Inferior parietal cortex (tissue), 1 donor: Measurements from ENCODE around the gene TUBGCP3.
"Not testable (repeated sequence)": the region's sequence is repeated elsewhere in the genome, so short reads cannot be mapped to it uniquely, and the experiment has no call there.

Experiments
- DNase-seq: peaks from one replicate; pipeline ENCODE4 v3.0.0-alpha.2; 2016; ENCODE audit errors: extremely low spot score

Gene TUBGCP3

GRCh38 chr13:112576768-112577167, 11.2 kb downstream of the TUBGCP3 start:
- DNase-seq = no peak

DNA sequence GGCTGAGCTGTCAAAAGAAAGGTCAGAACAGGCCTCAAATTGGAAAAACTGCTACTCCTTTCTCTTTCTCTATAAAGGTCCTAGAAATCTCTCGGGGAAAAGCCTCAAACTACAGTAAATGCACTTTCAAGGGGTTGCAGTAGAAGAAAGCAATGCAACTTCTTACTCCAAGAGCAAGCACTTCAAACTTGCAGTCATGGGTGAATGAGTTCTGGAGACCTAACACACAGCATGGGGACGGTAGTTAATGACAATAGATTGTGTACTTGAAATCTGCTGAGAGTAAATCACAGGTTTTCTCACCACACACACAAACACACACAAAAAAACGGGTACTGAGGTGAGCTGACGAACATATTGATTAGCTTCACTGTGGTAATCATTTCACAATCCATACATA, 11.8 kb downstream of the TUBGCP3 start:
- DNase-seq = no peak

GRCh38 chr13:112575675-112576074, 12.3 kb downstream of the TUBGCP3 start:
- no peak for DNase-seq

DNA sequence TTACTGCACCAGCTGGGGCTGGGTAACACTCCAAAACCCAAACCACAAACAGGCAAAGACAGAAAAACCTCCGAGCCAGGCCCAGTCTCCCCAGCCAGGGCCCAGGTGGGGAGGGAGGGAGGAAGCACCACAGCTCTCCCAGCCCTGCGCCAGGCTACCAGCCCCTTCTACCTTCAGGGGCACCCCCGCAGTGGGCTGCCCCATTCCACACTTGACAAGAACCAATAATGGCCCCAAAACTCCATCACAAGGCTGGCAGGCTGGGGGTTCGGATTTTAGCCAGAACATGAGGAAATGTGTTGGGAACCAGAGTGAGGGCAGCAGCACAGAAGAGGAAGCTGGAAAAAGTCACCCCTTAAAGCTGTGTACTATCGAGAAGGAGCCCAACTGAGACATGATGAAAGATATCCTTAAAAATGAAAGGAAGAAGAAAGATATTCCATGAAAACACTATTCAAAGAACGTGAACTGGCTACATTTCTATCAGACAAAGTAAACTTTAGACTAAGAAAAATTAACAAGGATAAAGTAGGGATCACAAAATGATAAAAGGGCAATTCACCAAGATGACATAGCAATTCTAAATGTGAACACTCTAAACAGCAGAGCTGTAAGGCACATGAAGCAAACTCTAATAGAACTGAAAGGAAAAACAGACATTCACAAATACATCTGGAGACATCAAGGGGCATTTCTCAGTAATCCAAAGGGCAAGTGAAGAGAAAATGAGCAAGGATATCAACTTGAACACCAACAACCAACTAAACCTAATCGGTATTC, 12.9 kb downstream of the TUBGCP3 start:
- no peak for DNase-seq

GRCh38 chr13:112574416-112574815, 13.5 kb downstream of the TUBGCP3 start:
- no peak for DNase-seq

DNA sequence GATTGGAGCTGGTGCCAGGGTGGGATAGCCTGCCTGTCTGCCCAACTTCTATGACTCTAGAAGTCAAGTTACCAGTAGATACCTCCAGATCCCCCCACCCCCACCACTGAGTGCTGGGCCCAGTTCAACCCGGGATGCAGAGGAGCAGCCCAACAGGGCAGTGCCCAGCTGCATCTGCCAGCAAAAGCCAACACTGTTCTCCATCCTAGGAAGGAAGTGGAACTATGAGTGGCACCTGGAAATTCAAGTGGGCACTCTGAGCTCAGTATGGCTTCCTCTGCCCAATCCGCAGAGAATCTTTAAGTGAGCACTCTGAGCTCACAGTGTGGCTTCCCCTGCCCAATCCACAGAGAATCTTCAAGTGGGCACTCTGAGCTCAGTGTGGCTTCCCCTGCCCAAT, 14.2 kb downstream of the TUBGCP3 start:
- DNase-seq = no peak

DNA sequence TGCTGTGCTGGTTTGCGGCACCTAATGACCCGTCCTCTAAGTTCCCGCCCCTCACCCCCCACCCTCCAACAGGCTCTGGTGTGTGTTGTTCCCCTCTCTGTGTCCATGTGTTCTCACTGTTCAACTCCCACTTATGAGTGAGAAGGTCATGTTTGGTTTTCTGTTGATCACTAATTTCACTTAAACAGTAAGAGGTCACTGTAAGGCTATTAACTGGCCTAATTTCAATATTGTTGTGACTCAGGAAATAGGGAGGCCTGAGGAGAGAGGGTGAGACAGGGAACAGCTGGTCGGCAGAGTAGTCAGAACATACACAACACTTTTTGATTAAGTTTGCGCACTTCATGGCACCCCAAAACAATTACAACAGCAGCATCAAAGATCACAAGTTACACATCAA, 15.6 kb downstream of the TUBGCP3 start:
- no peak for DNase-seq

DNA sequence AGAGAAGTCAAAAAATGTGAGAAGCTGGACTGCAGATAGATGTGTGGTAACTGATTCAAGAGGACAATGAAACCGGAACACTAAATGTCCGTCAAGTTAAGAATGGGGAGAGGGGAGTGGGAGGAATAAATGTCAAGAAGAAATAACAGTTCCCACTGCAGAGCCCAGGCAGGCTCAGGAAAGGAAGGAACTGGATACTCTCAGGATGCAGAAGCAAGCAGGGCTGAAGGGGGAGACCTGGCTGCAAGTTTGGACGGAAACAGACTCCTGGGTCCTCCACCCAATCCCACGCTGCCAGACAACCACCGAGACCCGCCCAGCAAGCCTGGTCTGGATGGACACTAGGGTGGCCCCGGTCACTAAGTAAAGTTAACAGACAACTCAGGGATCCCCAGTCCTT, 18.1 kb downstream of the TUBGCP3 start:
- DNase-seq = no peak

GRCh38 chr13:112567161-112567862, 20.6 kb downstream of the TUBGCP3 start:
- DNase-seq = no peak

GRCh38 chr13:112562786-112563383, 25.1 kb downstream of the TUBGCP3 start:
- no peak for DNase-seq

DNA sequence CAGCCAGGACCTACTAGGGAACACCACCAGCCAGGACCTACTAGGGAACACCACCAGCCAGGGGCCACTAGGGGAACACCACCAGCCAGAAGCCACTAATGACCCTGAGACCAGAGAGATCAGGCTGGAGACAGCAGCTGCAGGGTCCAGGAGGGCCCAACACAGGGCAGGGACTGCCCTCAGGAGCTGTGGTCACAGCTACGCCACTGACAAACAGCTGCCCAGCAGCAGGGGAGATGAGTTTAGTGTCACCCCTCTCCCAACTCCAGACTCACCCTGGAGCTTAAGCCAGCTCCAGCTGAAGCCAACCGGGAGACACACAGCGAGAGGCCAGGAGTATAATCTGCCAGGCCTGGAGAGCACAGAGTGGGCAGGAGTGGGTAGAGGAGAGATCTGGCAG, 25.7 kb downstream of the TUBGCP3 start:
- DNase-seq = no peak

GRCh38 chr13:112561478-112561877, 26.5 kb downstream of the TUBGCP3 start:
- no peak for DNase-seq

DNA sequence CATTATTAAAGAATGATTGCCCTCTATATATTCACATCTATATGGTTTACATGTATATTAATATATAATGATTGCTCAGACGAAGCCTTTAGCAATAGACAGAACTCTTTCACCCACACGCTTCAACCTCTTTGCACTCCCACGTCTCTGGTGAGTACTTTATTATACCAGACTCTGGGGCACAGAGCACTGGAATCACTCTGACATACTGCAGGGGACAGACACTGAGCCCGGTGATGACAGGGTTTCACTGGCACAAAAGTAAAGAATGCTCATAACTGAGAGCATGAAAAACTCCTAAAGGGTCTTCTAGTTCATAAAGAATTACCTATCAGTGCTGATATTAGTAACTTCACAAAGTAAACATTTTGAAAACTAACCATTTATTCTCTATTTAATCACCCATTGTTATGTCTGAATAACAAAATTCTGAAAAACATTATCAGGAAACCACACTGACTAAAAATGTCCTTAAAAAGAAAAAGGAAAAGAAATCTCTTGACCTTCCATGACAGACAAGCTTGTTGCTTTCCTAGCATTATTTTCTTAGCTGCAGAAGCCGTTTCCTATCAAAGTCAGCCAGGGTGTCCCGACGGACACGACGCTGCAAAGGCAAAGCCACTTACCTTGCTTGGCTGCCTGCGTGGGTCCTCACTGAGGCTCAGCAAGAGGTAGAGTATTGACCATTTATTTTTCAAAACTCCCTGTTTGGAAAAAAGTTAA, 29.1 kb downstream of the TUBGCP3 start:
- no peak for DNase-seq

GRCh38 chr13:112556600-112556999, 31.4 kb downstream of the TUBGCP3 start:
- no peak for DNase-seq

DNA sequence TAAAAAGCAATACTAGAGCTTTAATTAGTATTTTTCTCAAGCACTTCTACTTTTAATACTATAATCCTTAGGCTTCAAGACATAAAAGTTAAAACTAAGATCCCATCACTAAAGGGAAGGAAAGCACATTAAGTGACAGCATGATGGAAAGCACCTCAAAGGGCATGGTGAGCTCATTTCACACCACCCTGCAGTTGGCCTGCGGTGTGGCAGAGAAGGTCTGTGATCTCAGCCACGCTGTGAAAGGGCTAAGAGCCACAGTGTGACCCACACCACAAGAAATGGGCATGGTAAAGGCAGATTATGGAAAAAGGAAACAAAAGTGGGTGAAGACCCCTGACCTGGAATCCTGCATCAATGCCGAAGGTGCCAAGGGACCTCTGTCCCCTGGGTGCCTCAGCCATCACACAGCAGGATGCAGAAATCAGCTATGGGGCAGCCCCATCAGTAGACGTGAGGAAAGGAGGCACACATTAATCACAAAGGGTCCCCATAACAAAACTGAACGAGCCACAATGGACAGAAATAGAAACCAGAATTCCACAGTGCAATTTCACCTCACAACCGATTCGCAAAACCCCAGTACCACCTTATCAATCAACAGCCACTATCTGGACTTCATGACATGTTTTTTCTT, 33.6 kb downstream of the TUBGCP3 start:
- DNase-seq = no peak

DNA sequence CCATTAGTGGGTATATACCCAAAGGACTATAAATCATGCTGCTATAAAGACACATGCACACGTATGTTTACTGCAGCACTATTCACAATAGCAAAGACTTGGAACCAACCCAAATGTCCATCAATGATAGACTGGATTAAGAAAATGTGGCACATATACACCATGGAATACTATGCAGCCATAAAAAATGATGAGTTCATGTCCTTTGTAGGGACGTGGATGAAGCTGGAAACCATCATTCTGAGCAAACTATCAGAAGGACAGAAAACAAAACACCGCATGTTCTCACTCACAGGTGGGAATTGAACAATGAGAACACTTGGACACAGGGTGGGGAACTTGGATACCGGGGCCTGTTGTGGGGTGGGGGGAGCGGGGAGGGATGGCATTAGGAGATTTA, 39.0 kb downstream of the TUBGCP3 start:
- DNase-seq = not testable (repeated sequence)

DNA sequence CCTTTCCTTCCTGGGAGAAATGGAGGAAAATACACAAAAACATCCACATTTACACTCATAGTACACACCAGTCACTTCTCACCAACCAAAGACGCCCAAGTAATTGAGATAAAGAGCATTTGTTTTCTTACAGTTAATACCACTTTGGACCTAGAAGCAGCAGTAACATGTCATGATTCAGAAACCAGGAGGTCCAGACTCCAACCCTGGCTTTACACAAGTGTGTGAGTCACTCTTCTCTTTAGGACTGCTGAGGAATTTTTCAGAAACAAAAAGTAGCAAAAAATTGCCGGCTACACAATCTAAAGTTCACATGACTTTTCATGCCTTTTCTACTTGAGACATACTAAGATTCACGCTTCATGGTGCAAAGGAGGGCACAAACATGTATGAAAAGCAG, 42.1 kb downstream of the TUBGCP3 start:
- no peak for DNase-seq

- no peak for DNase-seq
Observed at GRCh38 chr13:112532837-112533745, 54.9 kb downstream of the TUBGCP3 start.

DNA sequence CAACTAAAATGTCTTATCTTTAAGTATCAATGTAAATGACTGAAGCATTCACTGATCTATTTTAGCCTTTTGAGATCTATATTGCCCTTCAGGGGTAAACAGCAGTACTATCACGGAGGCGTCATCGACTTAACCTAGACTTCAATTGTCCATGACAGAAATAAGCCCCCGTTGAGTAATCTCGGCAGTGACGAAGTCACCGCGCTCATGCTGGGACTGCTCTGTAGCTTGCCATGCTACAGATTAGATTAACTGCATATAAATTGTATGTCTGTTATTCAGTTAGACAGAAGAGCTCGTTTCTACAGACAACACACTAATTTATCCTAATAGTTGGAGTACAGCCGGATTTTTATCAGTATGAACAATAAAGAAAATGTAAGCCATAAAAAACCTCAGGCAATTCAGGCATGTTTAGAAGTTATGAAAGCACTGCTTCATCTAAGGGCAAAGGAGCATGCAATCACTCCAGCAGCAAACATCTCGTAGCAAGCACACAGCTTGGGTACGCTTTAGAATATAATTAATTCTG, 56.6 kb downstream of the TUBGCP3 start:
- no peak for DNase-seq

- no peak for DNase-seq
Observed at GRCh38 chr13:112530861-112531260, 57.1 kb downstream of the TUBGCP3 start.
